Neural cell (in vitro differentiated cells): ENCODE data around the gene TMBIM6.

Source experiments
- EZH2 ChIP-seq: fragments of 200-600, 300-800 bp; shearing (Covaris generic), sonication (generic); IDR thresholded peaks from 2 replicates; pipeline ENCODE4 v1.6.1; 2014; ENCODE audit warnings: antibody characterized with exemption, low read length, borderline replicate concordance, mild to moderate bottlenecking; ENCODE audit not compliant: insufficient read depth, poor library complexity, severe bottlenecking
- TAF1 ChIP-seq: IDR thresholded peaks from 2 replicates; pipeline ENCODE4 v1.6.1; 2012; ENCODE audit warnings: low read depth
- TF ChIP-seq, protein P1 (sequence below): fragments of 450-650 bp; IDR thresholded peaks from 2 replicates; pipeline ENCODE4 v1.5.1; 2014; ENCODE audit warnings: antibody characterized with exemption, mild to moderate bottlenecking, moderate library complexity; ENCODE audit not compliant: poor library complexity, severe bottlenecking
- TF ChIP-seq, protein P2 (sequence below): IDR thresholded peaks from 2 replicates; pipeline ENCODE4 v1.6.1; 2012; ENCODE audit warnings: borderline replicate concordance

DNA sequence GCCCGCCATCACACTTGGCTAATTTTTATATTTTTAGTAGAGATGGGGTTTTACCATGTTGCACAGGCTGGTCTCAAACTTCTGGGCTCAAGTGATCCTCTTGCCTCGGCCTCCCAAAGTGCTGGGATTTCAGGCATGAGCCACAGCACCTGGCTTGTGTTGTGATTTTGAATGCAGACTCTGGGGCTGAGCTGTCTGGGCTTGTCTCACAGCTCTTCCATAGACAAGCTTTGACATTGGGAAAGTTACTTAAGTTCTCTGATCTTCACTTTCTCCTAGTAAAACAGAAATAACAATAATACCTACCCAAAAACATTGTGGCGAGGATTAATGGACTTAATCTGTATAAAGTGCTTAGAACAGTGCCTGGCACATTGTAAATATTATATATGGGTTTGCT, 36.0 kb downstream of the TMBIM6 start:
- TF ChIP-seq, protein P1, sequence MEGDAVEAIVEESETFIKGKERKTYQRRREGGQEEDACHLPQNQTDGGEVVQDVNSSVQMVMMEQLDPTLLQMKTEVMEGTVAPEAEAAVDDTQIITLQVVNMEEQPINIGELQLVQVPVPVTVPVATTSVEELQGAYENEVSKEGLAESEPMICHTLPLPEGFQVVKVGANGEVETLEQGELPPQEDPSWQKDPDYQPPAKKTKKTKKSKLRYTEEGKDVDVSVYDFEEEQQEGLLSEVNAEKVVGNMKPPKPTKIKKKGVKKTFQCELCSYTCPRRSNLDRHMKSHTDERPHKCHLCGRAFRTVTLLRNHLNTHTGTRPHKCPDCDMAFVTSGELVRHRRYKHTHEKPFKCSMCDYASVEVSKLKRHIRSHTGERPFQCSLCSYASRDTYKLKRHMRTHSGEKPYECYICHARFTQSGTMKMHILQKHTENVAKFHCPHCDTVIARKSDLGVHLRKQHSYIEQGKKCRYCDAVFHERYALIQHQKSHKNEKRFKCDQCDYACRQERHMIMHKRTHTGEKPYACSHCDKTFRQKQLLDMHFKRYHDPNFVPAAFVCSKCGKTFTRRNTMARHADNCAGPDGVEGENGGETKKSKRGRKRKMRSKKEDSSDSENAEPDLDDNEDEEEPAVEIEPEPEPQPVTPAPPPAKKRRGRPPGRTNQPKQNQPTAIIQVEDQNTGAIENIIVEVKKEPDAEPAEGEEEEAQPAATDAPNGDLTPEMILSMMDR, result no peak
- TF ChIP-seq TAF1 (no peak), EZH2 (no peak)
- TF ChIP-seq, protein P2, sequence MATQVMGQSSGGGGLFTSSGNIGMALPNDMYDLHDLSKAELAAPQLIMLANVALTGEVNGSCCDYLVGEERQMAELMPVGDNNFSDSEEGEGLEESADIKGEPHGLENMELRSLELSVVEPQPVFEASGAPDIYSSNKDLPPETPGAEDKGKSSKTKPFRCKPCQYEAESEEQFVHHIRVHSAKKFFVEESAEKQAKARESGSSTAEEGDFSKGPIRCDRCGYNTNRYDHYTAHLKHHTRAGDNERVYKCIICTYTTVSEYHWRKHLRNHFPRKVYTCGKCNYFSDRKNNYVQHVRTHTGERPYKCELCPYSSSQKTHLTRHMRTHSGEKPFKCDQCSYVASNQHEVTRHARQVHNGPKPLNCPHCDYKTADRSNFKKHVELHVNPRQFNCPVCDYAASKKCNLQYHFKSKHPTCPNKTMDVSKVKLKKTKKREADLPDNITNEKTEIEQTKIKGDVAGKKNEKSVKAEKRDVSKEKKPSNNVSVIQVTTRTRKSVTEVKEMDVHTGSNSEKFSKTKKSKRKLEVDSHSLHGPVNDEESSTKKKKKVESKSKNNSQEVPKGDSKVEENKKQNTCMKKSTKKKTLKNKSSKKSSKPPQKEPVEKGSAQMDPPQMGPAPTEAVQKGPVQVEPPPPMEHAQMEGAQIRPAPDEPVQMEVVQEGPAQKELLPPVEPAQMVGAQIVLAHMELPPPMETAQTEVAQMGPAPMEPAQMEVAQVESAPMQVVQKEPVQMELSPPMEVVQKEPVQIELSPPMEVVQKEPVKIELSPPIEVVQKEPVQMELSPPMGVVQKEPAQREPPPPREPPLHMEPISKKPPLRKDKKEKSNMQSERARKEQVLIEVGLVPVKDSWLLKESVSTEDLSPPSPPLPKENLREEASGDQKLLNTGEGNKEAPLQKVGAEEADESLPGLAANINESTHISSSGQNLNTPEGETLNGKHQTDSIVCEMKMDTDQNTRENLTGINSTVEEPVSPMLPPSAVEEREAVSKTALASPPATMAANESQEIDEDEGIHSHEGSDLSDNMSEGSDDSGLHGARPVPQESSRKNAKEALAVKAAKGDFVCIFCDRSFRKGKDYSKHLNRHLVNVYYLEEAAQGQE, result no peak
